Measurements from ENCODE around the gene DEFB115.

GRCh38 chr20:31308535-31309162, 51.2 kb downstream of the DEFB115 start, which contains the start of gene DEFB116:
- TF ChIP-seq CTCF (IDR thresholded peaks at IDR 0.05), result no peak
- no peak for TF ChIP-seq POLR2A (IDR thresholded peaks at IDR 0.05)

Measured in right lobe of liver (tissue), 4 donors.